Stimulated activated CD8-positive, alpha-beta memory T cell treated with anti-CD3 and anti-CD28 coated beads, Interleukin-4, amount 100 ng/mL, for 24 hours (primary cell): ENCODE measurements around the gene XRN1.

Experiments
- DNase-seq: peaks from one replicate; pipeline ENCODE4 v3.0.0-alpha.2; 2020; ENCODE audit warnings: low read depth

The XRN1 gene

DNA sequence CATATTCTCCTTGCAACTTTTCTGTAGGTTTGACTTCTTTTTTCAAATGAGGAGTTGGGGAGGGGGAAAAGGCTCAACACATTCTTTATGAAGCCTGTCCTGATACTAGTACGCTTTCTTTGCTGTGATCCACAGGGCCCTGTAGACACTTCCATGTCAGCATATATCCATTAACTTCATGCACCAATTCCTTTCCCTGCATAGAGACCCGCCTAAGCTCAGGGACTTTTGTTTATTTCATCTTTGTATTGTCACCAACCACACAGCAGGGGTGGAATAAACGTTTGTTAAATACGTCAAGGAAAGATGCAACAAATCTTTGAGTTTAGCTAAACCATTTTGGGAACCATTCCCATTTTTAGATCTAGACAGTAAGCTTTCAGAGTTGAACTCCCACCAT is 179.4 kb downstream of the XRN1 start:
- no peak for DNase-seq

DNA sequence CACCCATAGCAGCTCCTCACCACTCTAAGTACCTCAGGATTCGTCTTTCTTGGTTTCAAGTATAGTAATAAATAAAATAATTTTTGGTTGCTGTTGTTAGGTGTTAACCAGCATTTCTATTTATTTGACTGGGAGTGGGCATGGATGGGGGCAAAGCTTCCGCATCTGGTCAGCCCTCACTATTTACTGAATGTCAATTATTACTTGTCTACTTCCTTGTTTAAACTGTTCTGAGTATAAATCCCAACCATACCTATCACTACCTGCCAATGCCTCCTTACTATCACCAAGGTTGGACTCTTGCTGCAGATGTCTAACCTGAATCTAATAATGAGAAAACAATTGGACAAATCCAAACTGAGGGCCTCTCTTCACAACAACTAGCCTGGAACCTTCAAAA is 180.6 kb downstream of the XRN1 start:
- DNase-seq = no peak

DNA sequence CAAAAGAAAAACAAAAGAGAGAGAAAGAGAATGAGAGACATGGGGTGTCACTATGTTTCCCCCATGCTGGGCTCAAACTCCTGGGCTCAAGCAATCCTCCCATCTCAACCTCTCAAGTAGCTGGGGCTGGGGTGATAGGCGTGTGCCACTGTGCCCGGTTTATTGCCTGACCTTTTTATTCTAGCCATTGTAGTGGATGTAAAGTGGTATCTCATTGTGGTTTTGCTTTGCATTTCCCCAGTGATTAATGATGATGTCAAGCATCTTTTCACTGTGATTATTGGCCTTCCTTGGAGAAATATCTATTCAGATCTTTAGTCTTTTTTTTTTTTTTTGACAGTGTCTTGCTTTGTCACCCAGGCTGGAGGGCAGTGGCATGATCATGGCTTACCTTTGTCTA is 184.7 kb downstream of the XRN1 start:
- no peak for DNase-seq

DNA sequence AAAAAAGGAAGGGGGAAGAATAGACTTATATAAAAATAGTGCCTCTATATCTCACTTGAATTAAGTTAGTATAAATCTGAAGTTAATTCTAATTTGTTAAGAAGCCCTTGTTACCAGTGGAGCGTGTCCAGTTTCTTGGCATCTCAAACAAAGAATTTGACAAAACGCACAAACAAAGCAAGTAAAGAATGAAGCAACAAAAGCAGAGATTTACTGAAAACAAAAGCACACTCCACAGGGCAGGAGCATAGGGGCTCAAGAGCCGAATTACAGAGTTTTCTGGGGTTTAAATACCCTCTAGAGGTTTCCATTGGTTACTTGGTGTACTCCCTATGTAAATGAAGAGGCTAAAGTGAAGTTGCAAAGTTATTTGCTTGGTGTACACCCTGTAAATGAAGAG is 188.5 kb downstream of the XRN1 start:
- no peak for DNase-seq

DNA sequence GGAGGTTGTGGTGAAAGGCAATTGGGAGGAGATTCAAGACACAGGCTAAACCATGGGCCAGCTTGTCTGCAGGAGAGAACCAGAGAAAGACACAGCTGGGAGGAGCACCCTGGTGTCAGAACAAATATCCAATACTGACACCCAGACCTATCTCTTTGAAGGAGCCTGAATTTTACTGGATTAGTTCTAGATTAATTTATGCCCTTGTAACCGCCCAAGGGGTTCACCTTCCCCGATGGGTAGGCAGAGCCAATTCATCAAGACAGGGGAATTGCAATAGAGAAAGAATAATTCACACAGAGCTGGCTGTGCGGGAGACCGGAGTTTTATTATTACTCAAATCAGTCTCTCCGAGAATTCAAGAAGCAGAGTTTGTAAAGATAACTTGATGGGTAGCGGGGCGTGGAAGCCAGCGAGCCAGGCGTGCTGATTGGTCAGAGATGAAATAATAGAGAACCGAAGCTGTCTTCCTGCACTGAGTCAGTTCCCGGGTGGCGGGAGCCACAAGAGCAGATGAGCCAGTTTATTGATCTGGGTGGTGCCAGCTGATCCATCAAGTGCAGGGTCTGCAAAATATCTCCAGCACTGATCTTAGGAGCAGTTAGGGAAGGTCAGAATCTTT is 191.0 kb downstream of the XRN1 start:
- DNase-seq = no peak
